Islet of Langerhans (tissue), 1 donor: Measurements from ENCODE around the gene EEF1AKMT1.

ENCODE experiments used
- FAIRE-seq: peaks from one replicate; lab custom pipeline; 2011; peaks lifted over from hg19 to GRCh38; lab: Jason Lieb, UNC

Gene EEF1AKMT1

GRCh38 chr13:20718958-20719566, 54.7 kb downstream of the EEF1AKMT1 start:
- FAIRE-seq = no peak

- no peak for FAIRE-seq
Observed at GRCh38 chr13:20717581-20718542, 55.9 kb downstream of the EEF1AKMT1 start.

GRCh38 chr13:20716951-20717350, 56.8 kb downstream of the EEF1AKMT1 start:
- FAIRE-seq = no peak

- no peak for FAIRE-seq
Observed at GRCh38 chr13:20715330-20715712, 58.4 kb downstream of the EEF1AKMT1 start.

- no peak for FAIRE-seq
Observed at GRCh38 chr13:20714563-20715329, 59.0 kb downstream of the EEF1AKMT1 start.

GRCh38 chr13:20714161-20714560, 59.6 kb downstream of the EEF1AKMT1 start:
- FAIRE-seq = no peak

- FAIRE-seq = no peak
Observed at GRCh38 chr13:20713751-20714150, 60.0 kb downstream of the EEF1AKMT1 start.

GRCh38 chr13:20713014-20713376, 60.8 kb downstream of the EEF1AKMT1 start:
- no peak for FAIRE-seq

- FAIRE-seq = no peak
Observed at GRCh38 chr13:20711301-20712044, 62.3 kb downstream of the EEF1AKMT1 start.

GRCh38 chr13:20709782-20710181, 64.0 kb downstream of the EEF1AKMT1 start:
- FAIRE-seq = no peak

GRCh38 chr13:20709369-20709768, 64.4 kb downstream of the EEF1AKMT1 start:
- no peak for FAIRE-seq

- FAIRE-seq = no peak
Observed at GRCh38 chr13:20708216-20708615, 65.5 kb downstream of the EEF1AKMT1 start.

GRCh38 chr13:20706661-20707060, 67.1 kb downstream of the EEF1AKMT1 start:
- no peak for FAIRE-seq

- no peak for FAIRE-seq
Observed at GRCh38 chr13:20704459-20705069, 69.2 kb downstream of the EEF1AKMT1 start.

- FAIRE-seq = no peak
Observed at GRCh38 chr13:20703780-20704458, 69.8 kb downstream of the EEF1AKMT1 start.

- no peak for FAIRE-seq
Observed at GRCh38 chr13:20702915-20703779, 70.6 kb downstream of the EEF1AKMT1 start, which contains the start of gene IL17D. Gene IL17D (plus strand): TSS chr13:20703699. CDS start chr13:20704002, 303 bp downstream.

GRCh38 chr13:20702530-20702914, 71.2 kb downstream of the EEF1AKMT1 start:
- no peak for FAIRE-seq

- no peak for FAIRE-seq
Observed at GRCh38 chr13:20701461-20701860, 72.3 kb downstream of the EEF1AKMT1 start.

- no peak for FAIRE-seq
Observed at GRCh38 chr13:20700288-20700687, 73.5 kb downstream of the EEF1AKMT1 start.

- no peak for FAIRE-seq
Observed at GRCh38 chr13:20699715-20700114, 74.0 kb downstream of the EEF1AKMT1 start.
